Measurements from ENCODE around the gene GARS1. TPM values are rescaled to one million over a fixed set of nuclear protein-coding genes. Genes with fewer than 3 reads are reported as not detected.

Gene GARS1
- total RNA-seq, 1 donor from 2014 or later, result 83.7 TPM

GRCh38 chr7:30648744-30649540, 54.3 kb downstream of the GARS1 start:
- no peak overlapping the region for H3K4me3 ChIP-seq
- no peaks in the 10 kb centered on the region for H3K9me3 ChIP-seq
- intact Hi-C loops (cut with DNase I), result no loop called here
- no peak for TF ChIP-seq CTCF (IDR thresholded peaks at IDR 0.05)
- no peak for TF ChIP-seq POLR2AphosphoS5 (IDR thresholded peaks at IDR 0.05; ENCODE audit: insufficient read depth in 1 of 2, low read depth in 1 of 2)
- H3K36me3 ChIP-seq, result no peaks in the 10 kb centered on the region
- H3K27ac ChIP-seq, result no peak overlapping the region
- no peaks in the 10 kb centered on the region for H3K4me1 ChIP-seq
- H3K27me3 ChIP-seq, result no peaks in the 10 kb centered on the region
- DNase-seq (ENCODE audit: extremely low spot score in 2 of 2), result peak; percentile 37 to 71

GRCh38 chr7:30649717-30650420, 55.2 kb downstream of the GARS1 start:
- no peaks in the 10 kb centered on the region for H3K9me3 ChIP-seq
- no peaks in the 10 kb centered on the region for H3K4me1 ChIP-seq
- no peak overlapping the region for H3K27ac ChIP-seq
- no peaks in the 10 kb centered on the region for H3K36me3 ChIP-seq
- H3K27me3 ChIP-seq, result no peaks in the 10 kb centered on the region
- intact Hi-C loops (cut with DNase I), result no loop called here
- no peak for TF ChIP-seq CTCF (IDR thresholded peaks at IDR 0.05)
- TF ChIP-seq POLR2A (IDR thresholded peaks at IDR 0.05), result no peak
- TF ChIP-seq POLR2AphosphoS5 (IDR thresholded peaks at IDR 0.05; ENCODE audit: insufficient read depth in 1 of 2, low read depth in 1 of 2), result no peak
- no peak overlapping the region for H3K4me3 ChIP-seq
- peak in 1 of 2 donors; percentile 79 for DNase-seq (ENCODE audit: extremely low spot score in 2 of 2)

GRCh38 chr7:30650421-30650808, 55.7 kb downstream of the GARS1 start:
- peak in 1 of 2 donors; percentile 70 for DNase-seq (ENCODE audit: extremely low spot score in 2 of 2)
- H3K27ac ChIP-seq, result no peak overlapping the region
- no peaks in the 10 kb centered on the region for H3K4me1 ChIP-seq
- H3K4me3 ChIP-seq, result no peak overlapping the region
- H3K36me3 ChIP-seq, result no peaks in the 10 kb centered on the region
- TF ChIP-seq POLR2AphosphoS5 (IDR thresholded peaks at IDR 0.05; ENCODE audit: insufficient read depth in 1 of 2, low read depth in 1 of 2) (no peak), POLR2A (IDR thresholded peaks at IDR 0.05) (no peak), CTCF (IDR thresholded peaks at IDR 0.05) (no peak)
- H3K27me3 ChIP-seq, result no peaks in the 10 kb centered on the region
- H3K9me3 ChIP-seq, result no peaks in the 10 kb centered on the region
- intact Hi-C loops (cut with DNase I), result no loop called here

GRCh38 chr7:30652132-30652531, 57.5 kb downstream of the GARS1 start:
- H3K27me3 ChIP-seq, result no peaks in the 10 kb centered on the region
- H3K4me3 ChIP-seq, result no peak overlapping the region
- H3K4me1 ChIP-seq, result no peaks in the 10 kb centered on the region
- DNase-seq (ENCODE audit: extremely low spot score in 2 of 2), result no peak
- TF ChIP-seq CTCF (IDR thresholded peaks at IDR 0.05) (no peak), POLR2A (IDR thresholded peaks at IDR 0.05) (no peak), POLR2AphosphoS5 (IDR thresholded peaks at IDR 0.05; ENCODE audit: insufficient read depth in 1 of 2, low read depth in 1 of 2) (no peak)
- no peaks in the 10 kb centered on the region for H3K36me3 ChIP-seq
- intact Hi-C loops (cut with DNase I), result no loop called here
- H3K9me3 ChIP-seq, result no peaks in the 10 kb centered on the region
- no peak overlapping the region for H3K27ac ChIP-seq
